Hepatocyte (in vitro differentiated cells): ENCODE results near the gene ADAM15. TPM values are rescaled to one million over a fixed set of nuclear protein-coding genes. Genes with fewer than 3 reads are reported as not detected.

Experiments used
- DNase-seq: peaks from one replicate; pipeline ENCODE4 v3.0.0-alpha.2; 2016; ENCODE audit warnings: low spot score
- H2AFZ ChIP-seq: fragments of 200-600 bp; sonication (generic); 2 replicates; pipeline ENCODE4 v1.6.0; 2016; ENCODE audit warnings: antibody characterized with exemption, mild to moderate bottlenecking
- H3K27ac ChIP-seq: fragments of 200-600 bp; sonication (generic); 2 replicates; pipeline ENCODE4 v1.5.1; 2016; ENCODE audit warnings: mild to moderate bottlenecking
- H3K27me3 ChIP-seq: fragments of 200-600 bp; sonication (generic); 2 replicates; pipeline ENCODE4 v1.6.1; 2016
- H3K36me3 ChIP-seq: fragments of 200-600 bp; sonication (generic); replicated peaks from 2 replicates; pipeline ENCODE4 v1.5.1; 2016; ENCODE audit warnings: low read depth; ENCODE audit not compliant: insufficient read depth
- H3K4me1 ChIP-seq: fragments of 200-600 bp; sonication (generic); 2 replicates; pipeline ENCODE4 v1.5.1; 2016; ENCODE audit warnings: mild to moderate bottlenecking, moderate library complexity; ENCODE audit not compliant: insufficient read depth
- H3K4me2 ChIP-seq: fragments of 200-600 bp; sonication (generic); 2 replicates; pipeline ENCODE4 v1.6.0; 2016
- H3K4me3 ChIP-seq: fragments of 200-600 bp; sonication (generic); 2 replicates; pipeline ENCODE4 v1.5.1; 2016; ENCODE audit warnings: mild to moderate bottlenecking
- H3K79me2 ChIP-seq: fragments of 200-600 bp; sonication (generic); 2 replicates; pipeline ENCODE4 v1.6.0; 2017; ENCODE audit warnings: mild to moderate bottlenecking
- H3K9me2 ChIP-seq: fragments of 200-600 bp; sonication (generic); replicated peaks from 2 replicates; pipeline ENCODE4 v1.6.0; 2017; ENCODE audit warnings: mild to moderate bottlenecking; ENCODE audit not compliant: insufficient read depth
- H3K9me3 ChIP-seq: fragments of 200-600 bp; sonication (generic); 2 replicates; pipeline ENCODE4 v1.5.1; 2016; ENCODE audit warnings: low read depth, mild to moderate bottlenecking
- H4K20me1 ChIP-seq: fragments of 200-600 bp; sonication (generic); 2 replicates; pipeline ENCODE4 v1.6.0; 2016; ENCODE audit warnings: mild to moderate bottlenecking; ENCODE audit not compliant: insufficient read depth, poor library complexity, severe bottlenecking
- EZH2 ChIP-seq: fragments of 200-600 bp; sonication (generic); IDR thresholded peaks from 2 replicates; pipeline ENCODE4 v1.6.1; 2016; ENCODE audit warnings: antibody characterized with exemption, mild to moderate bottlenecking, borderline replicate concordance
- EZH2phosphoT487 ChIP-seq: fragments of 200-600 bp; sonication (generic); IDR thresholded peaks from one replicate; pipeline ENCODE4 v1.6.1; 2018; ENCODE audit warnings: antibody characterized with exemption, mild to moderate bottlenecking, low read depth, moderate library complexity; ENCODE audit not compliant: unreplicated experiment, severe bottlenecking
- WGBS: methylation state at CpG from one replicate; pipeline ENCODE4 v1.1.6; 2016; ENCODE audit warnings: low lambda C conversion rate; ENCODE audit errors: missing lambda C conversion rate; 5-methylcytosine and 5-hydroxymethylcytosine counted together
- polyA plus RNA-seq: library from polyadenylated mRNA; unstranded; fragments of >200 nt; fragmentation: Nextera tagmentation; extraction: Ambion mirVana; gene quantifications from 2 replicates; pipeline ENCODE4 v1.2.1, GENCODE V29; 2016
- total RNA-seq: library from RNA; depleted of rRNA; stranded (reverse); fragments of >200 nt; gene quantifications from 2 replicates; pipeline ENCODE4 v1.2.3, GENCODE V29; 2014
- TF ChIP-seq, protein P1 (sequence below): fragments of 200-600 bp; sonication (generic); IDR thresholded peaks from 2 replicates; pipeline ENCODE4 v1.5.1; 2016; ENCODE audit warnings: antibody characterized with exemption, mild to moderate bottlenecking; ENCODE audit not compliant: poor library complexity

The ADAM15 gene
- total and polyA plus RNA-seq, 2 experiments from 2014 or later, result 55.7 to 108 TPM

DNA sequence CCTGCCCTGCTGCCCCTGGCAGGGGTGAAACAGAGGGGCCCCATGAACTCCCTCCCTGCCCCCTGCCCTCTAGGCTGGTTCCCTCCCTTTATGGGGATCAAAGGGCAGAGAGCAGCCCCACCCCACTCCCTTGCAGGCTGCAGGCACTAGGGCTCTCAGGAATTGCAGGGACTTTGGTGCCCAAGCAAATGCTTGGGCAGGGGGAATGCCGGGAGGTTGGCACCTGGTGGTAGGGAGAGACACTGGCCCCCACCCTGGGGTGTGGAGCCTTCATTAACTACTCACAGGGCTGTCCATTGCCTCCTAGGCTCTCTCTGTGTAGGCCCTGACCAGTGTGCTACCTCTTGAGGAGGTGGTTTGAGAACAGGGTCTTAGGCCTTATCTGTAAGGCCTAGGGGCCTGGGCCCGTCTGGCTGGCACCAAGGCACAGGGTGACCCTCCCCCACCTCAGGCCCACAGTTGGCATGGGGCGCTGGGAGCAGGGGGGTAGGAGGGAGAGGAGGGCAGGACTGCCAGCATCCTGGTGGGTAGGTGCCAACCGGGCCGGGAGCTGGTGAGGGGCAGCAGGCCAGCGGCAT, 43.8 kb upstream of the ADAM15 start:
- Histone ChIP-seq H2AFZ (no peak overlapping the region), H4K20me1 (peaks cover 13% of the 10 kb centered on the region), H3K9me2 (no peaks in the 10 kb centered on the region), H3K79me2 (peaks cover 88% of the 10 kb centered on the region), H3K36me3 (no peaks in the 10 kb centered on the region), H3K4me3 (no peak overlapping the region), H3K9me3 (no peaks in the 10 kb centered on the region), H3K27ac (no peak overlapping the region), H3K4me2 (peak overlapping the region; percentile 65), H3K4me1 (peaks cover 37% of the 10 kb centered on the region), H3K27me3 (no peaks in the 10 kb centered on the region)
- 93% methylated on average over 3 of the region's 6 CpGs for WGBS
- TF ChIP-seq EZH2phosphoT487 (no peak), EZH2 (no peak)
- TF ChIP-seq, protein P1, sequence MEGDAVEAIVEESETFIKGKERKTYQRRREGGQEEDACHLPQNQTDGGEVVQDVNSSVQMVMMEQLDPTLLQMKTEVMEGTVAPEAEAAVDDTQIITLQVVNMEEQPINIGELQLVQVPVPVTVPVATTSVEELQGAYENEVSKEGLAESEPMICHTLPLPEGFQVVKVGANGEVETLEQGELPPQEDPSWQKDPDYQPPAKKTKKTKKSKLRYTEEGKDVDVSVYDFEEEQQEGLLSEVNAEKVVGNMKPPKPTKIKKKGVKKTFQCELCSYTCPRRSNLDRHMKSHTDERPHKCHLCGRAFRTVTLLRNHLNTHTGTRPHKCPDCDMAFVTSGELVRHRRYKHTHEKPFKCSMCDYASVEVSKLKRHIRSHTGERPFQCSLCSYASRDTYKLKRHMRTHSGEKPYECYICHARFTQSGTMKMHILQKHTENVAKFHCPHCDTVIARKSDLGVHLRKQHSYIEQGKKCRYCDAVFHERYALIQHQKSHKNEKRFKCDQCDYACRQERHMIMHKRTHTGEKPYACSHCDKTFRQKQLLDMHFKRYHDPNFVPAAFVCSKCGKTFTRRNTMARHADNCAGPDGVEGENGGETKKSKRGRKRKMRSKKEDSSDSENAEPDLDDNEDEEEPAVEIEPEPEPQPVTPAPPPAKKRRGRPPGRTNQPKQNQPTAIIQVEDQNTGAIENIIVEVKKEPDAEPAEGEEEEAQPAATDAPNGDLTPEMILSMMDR, result no peak
- DNase-seq, result no peak

DNA sequence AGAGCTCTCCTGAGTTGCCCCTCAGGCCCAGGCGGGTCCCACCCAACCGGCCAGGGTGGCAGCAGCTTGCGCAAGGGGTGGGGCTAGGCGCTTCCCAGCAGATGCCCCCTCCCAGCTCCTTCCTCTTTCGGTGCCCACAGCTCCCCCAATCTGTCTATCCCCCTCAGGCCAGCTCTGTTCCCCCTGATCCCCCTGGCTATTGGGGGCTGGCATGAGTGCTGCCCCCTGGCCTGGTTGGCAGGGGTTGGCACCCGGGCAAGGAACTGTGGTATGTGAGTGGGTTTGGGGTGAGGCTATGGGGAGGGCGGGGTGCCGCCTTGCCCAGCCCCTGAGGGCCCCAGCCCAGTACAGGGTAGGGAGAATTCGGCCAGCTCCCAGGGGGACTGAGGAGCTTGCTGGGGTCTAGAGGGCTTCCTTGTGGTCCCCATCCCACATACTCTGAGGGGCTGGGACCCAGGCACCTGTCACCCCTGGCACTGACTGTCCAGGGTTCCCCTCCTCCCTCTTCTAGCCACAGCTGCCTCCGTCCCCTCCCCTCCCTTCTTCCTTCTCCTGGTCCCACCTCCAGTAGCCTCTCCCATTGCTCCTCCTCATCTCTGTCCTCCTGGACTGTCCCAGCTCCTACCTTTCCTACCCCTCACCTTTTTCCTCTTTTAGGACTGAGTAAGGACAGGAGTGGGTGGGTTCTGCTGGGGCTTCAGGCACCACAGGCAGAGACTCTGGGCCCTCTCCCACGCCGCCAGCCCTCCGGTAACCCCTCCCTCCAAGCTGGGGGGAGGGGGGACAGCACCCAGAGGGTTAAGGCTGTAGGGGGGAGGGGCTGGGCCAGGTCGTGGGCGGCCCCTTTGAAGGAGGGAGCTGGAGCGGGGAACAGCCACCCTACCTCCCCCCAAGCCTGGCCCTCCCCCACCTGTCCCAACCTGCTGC, 42.8 kb upstream of the ADAM15 start:
- H3K4me3 ChIP-seq, result no peak overlapping the region
- TF ChIP-seq EZH2 (no peak), EZH2phosphoT487 (no peak)
- TF ChIP-seq, protein P1, result no peak
- H3K4me1 ChIP-seq, result peaks cover 37% of the 10 kb centered on the region
- no peaks in the 10 kb centered on the region for H3K27me3 ChIP-seq
- no peaks in the 10 kb centered on the region for H3K9me2 ChIP-seq
- peak overlapping the region; percentile 65 for H3K4me2 ChIP-seq
- no peak for DNase-seq
- H3K79me2 ChIP-seq, result peaks cover 86% of the 10 kb centered on the region
- no peaks in the 10 kb centered on the region for H3K9me3 ChIP-seq
- no peak overlapping the region for H2AFZ ChIP-seq
- H3K36me3 ChIP-seq, result no peaks in the 10 kb centered on the region
- WGBS, result 84% methylated on average over 6 of the region's 16 CpGs
- peak overlapping the region; percentile 28 for H3K27ac ChIP-seq
- peaks cover 18% of the 10 kb centered on the region for H4K20me1 ChIP-seq

DNA sequence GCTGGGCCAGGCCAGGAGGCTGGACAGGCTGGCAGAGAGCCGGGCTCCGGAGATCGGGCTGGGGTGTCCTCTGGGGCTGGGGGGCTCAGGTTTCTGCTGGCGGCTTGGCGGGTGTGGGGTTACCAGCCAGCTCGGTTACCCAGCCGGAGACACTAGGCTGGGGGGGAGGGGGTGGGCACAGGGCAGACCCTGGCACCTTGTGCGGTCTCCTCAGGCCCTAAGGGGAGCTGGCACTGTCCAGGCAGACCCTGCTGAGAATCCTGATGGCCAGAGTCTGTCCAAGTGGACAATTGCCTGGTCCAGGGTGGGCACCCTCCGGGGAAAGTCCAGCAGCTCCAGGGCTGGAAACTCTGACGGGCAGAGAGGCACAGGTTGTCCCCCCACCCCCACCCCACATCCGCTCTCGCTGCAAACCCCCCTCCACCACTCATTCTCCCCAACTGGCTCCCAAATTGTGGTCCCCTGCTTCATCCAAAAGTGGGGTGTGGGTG, 41.9 kb upstream of the ADAM15 start:
- H3K9me3 ChIP-seq, result no peaks in the 10 kb centered on the region
- peak overlapping the region; percentile 28 for H3K27ac ChIP-seq
- peaks cover 15% of the 10 kb centered on the region for H4K20me1 ChIP-seq
- H2AFZ ChIP-seq, result no peak overlapping the region
- no peak overlapping the region for H3K4me3 ChIP-seq
- H3K27me3 ChIP-seq, result no peaks in the 10 kb centered on the region
- H3K79me2 ChIP-seq, result peaks cover 78% of the 10 kb centered on the region
- 95% methylated on average over 8 of the region's 12 CpGs for WGBS
- no peak for TF ChIP-seq EZH2phosphoT487
- TF ChIP-seq EZH2, result no peak
- TF ChIP-seq, protein P1, result no peak
- H3K4me1 ChIP-seq, result peaks cover 37% of the 10 kb centered on the region
- H3K36me3 ChIP-seq, result no peaks in the 10 kb centered on the region
- H3K4me2 ChIP-seq, result peak overlapping the region; percentile 65
- DNase-seq, result no peak
- H3K9me2 ChIP-seq, result no peaks in the 10 kb centered on the region
